NT2/D1 (cell line): ENCODE data around the gene NR0B2.

Source experiments
- SUZ12 ChIP-seq: IDR thresholded peaks from 2 replicates; pipeline ENCODE4 v1.6.1; 2011; ENCODE audit not compliant: insufficient read length, insufficient read depth; ENCODE audit errors: extremely low read depth
- YY1 ChIP-seq: IDR thresholded peaks from 2 replicates; pipeline ENCODE4 v1.6.1; 2011; ENCODE audit not compliant: insufficient read length, insufficient read depth
- ZNF274 ChIP-seq: IDR thresholded peaks from 2 replicates; pipeline ENCODE4 v1.6.1; 2011; ENCODE audit warnings: mild to moderate bottlenecking, low read depth, low read length

- TF ChIP-seq YY1 (no peak), ZNF274 (no peak), SUZ12 (no peak)
These were observed 35.6 kb upstream of the NR0B2 start for GRCh38 chr1:26949266-26949925.
